ENCODE data around the gene SLC13A2.

DNA sequence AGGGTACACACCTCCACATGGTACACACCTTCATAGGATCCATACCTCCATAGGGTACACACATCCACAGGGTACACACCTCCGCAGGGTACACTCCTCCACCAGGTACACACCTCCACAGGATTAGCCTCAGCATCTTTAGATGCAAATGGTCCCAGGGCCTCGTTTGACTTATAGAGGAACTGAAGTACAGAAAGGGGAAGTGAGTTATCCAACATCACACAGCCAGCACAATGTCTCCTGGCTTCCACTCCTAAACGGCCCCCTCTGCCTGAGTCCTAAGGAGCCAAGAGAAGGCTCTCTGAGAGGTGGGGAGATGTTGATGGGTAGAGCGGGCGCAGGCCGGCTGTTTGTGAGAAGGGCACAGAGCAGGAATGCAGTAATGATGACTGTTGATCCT lies 44.7 kb downstream of the SLC13A2 start:
- TF ChIP-seq, protein P1, sequence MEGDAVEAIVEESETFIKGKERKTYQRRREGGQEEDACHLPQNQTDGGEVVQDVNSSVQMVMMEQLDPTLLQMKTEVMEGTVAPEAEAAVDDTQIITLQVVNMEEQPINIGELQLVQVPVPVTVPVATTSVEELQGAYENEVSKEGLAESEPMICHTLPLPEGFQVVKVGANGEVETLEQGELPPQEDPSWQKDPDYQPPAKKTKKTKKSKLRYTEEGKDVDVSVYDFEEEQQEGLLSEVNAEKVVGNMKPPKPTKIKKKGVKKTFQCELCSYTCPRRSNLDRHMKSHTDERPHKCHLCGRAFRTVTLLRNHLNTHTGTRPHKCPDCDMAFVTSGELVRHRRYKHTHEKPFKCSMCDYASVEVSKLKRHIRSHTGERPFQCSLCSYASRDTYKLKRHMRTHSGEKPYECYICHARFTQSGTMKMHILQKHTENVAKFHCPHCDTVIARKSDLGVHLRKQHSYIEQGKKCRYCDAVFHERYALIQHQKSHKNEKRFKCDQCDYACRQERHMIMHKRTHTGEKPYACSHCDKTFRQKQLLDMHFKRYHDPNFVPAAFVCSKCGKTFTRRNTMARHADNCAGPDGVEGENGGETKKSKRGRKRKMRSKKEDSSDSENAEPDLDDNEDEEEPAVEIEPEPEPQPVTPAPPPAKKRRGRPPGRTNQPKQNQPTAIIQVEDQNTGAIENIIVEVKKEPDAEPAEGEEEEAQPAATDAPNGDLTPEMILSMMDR (IDR thresholded peaks at IDR 0.05 in 2 of 3, conservative IDR thresholded peaks at IDR 0.05 in 1 of 3; ENCODE audit: borderline replicate concordance in 1 of 3, insufficient read depth in 1 of 3, low read depth in 2 of 3, low read length in 2 of 3) = no peak
- TF ChIP-seq EZH2 (IDR thresholded peaks at IDR 0.05) (no peak), POLR2A (IDR thresholded peaks at IDR 0.05; ENCODE audit: borderline replicate concordance, extremely low read depth, insufficient read depth, insufficient read length) (no peak), SRF (IDR thresholded peaks at IDR 0.05; ENCODE audit: low read depth) (no peak), POLR2AphosphoS5 (IDR thresholded peaks at IDR 0.05; ENCODE audit: low read depth, low read length) (no peak), TCF7L2 (IDR thresholded peaks at IDR 0.05; ENCODE audit: borderline replicate concordance, extremely low read depth, insufficient read depth, insufficient read length) (no peak), RAD21 (IDR thresholded peaks at IDR 0.05; ENCODE audit: low read depth) (no peak), MAX (IDR thresholded peaks at IDR 0.05) (no peak)

All from HCT116 (cell line).